Esophagus muscularis mucosa (tissue), 3 donors: ENCODE data around the gene GOPC.

Source experiments
- CTCF ChIP-seq, 3 experiments: fragments of 200-600 bp in 2 of 3; fragments of 450-650 bp in 1 of 3; sonication (generic) in 2 of 3; IDR thresholded peaks; one replicate each; pipeline ENCODE4 v1.5.1; 2017 to 2019; ENCODE audit warnings: antibody characterized with exemption in 3 of 3, mild to moderate bottlenecking in 2 of 3, moderate library complexity in 1 of 3
- POLR2AphosphoS5 ChIP-seq, 2 donors: sonication (generic); formaldehyde crosslinking; IDR thresholded peaks; one replicate each; pipeline ENCODE4 v1.6.1; 2017; ENCODE audit warnings: antibody characterized with exemption in 2 of 2

GRCh38 chr6:117590447-117590846 lies 11.9 kb downstream of the GOPC start:
- TF ChIP-seq CTCF (IDR thresholded peaks at IDR 0.05) (no peak), POLR2AphosphoS5 (IDR thresholded peaks at IDR 0.05) (no peak)
